IPS DF 6.9 (cell line): Measurements from ENCODE around the gene KLHL29.

Experiments
- DNase-seq: peaks from one replicate; pipeline ENCODE4 v3.0.0-alpha.2; 2013; ENCODE audit warnings: low read depth, low spot score
- H3K27ac ChIP-seq: one replicate; pipeline ENCODE4 v1.5.1; 2013; ENCODE audit warnings: low read length, control low read depth
- H3K27me3 ChIP-seq: 2 replicates; pipeline ENCODE4 v1.6.1; 2013; ENCODE audit warnings: mild to moderate bottlenecking, low read length; ENCODE audit not compliant: control insufficient read depth, insufficient read depth
- H3K36me3 ChIP-seq: 2 replicates; pipeline ENCODE4 v1.6.1; 2013; ENCODE audit warnings: low read length; ENCODE audit not compliant: control insufficient read depth, insufficient read depth
- H3K4me1 ChIP-seq: 2 replicates; pipeline ENCODE4 v1.6.1; 2013; ENCODE audit warnings: low read length; ENCODE audit not compliant: control insufficient read depth, insufficient read depth
- H3K4me3 ChIP-seq: 2 replicates; pipeline ENCODE4 v1.5.1; 2013; ENCODE audit warnings: mild to moderate bottlenecking, low read length
- H3K9me3 ChIP-seq: 2 replicates; pipeline ENCODE4 v1.6.1; 2013; ENCODE audit warnings: low read length, inconsistent platforms; ENCODE audit not compliant: control insufficient read depth, insufficient read depth
- WGBS: extraction: QIAGEN DNeasy Blood & Tissue Kit; methylation state at CpG from one replicate; pipeline ENCODE4 v1.1.7; 2013; ENCODE audit warnings: mixed read lengths, missing lambda C conversion rate; ENCODE audit not compliant: insufficient read length, insufficient coverage; 5-methylcytosine and 5-hydroxymethylcytosine counted together

Gene KLHL29

DNA sequence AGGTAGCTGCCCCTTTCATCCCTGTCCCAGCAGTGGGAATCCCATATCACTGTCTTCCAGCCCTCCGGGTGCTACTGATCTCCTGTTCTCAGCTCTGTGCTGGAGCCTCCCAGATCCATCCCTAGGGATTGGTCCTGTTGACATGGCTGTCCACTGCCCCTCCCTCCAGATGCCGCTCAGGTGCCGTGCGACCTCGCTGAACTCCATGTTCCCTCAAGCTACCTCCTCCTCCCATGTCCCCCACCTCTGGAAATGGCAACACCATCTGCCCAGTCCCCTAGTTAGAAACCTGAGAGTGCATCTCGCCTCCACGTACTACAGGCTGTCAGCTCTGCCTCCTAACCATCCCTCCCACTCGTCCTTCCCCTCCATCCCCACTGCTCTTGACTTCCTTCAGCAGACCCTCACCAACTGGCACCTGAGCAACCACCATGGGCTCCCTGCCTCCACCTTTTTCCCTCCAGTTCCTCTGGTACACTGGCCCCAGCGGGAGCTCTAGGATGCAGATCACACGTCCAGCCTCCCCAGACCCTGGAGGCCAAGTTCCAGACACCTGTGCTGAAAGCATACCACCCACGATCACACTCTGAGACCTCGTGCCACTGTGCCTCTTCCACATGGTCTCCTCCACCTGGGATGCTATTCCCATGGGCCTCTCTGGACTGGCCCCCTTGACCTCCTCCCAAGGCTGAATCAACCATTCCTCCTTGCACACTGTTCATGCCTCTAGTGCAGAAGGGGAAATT, 106.8 kb downstream of the KLHL29 start:
- no CpG with 5 or more reads among the region's 12 CpGs for WGBS
- H3K4me3 ChIP-seq = no peak overlapping the region
- peaks cover 6% of the 10 kb centered on the region for H3K4me1 ChIP-seq
- no peak overlapping the region for H3K27ac ChIP-seq
- DNase-seq = no peak
- H3K36me3 ChIP-seq = no peaks in the 10 kb centered on the region; the same call in 1 of the 2 replicates
- no peaks in the 10 kb centered on the region for H3K9me3 ChIP-seq
- no peaks in the 10 kb centered on the region for H3K27me3 ChIP-seq

DNA sequence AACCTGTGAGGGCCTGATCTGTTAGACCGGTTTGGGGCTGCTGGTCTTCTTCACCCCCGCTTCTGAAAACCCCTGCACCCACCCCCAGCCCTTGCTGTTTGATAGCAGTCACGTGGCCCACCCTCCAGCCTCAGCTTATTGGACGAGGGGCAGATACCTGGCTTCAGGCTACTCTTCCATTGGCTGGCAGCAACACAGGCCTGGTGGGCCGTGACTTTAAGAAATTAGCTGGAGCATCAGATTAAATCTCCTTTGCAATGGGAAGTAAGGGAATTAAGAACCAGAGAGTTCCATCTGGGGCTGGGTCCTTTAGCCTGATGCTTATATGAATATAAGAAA, 107.3 kb downstream of the KLHL29 start:
- DNase-seq = no peak
- Histone ChIP-seq H3K4me3 (no peak overlapping the region), H3K9me3 (no peaks in the 10 kb centered on the region), H3K4me1 (peaks cover 7% of the 10 kb centered on the region), H3K36me3 (no peaks in the 10 kb centered on the region; the same call in 1 of the 2 replicates), H3K27me3 (no peaks in the 10 kb centered on the region), H3K27ac (no peak overlapping the region)
- WGBS = no CpG with 5 or more reads among the region's 5 CpGs

DNA sequence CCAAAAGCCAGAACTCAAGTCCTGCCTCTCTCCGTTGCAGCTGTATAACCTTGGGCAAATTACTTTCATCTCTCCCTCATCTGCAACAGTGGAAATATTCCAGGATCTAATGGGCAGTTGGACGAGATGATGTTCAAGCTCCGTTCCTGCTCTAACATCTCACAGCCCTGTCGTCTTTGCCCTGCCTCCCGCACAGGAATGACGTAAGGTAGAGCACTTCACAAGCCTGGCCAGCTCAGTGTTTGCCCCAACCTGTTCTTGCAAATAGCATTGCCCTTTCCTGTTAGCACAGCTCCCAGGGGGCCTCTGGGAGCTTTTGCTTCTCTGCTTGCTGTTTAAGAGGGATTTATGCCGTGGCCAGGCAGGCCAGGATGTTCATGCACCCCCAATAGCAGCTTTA, 107.9 kb downstream of the KLHL29 start:
- no peaks in the 10 kb centered on the region for H3K9me3 ChIP-seq
- H3K27ac ChIP-seq = no peak overlapping the region
- no CpG with 5 or more reads among the region's 7 CpGs for WGBS
- H3K4me1 ChIP-seq = peaks cover 8% of the 10 kb centered on the region
- DNase-seq = no peak
- H3K27me3 ChIP-seq = no peaks in the 10 kb centered on the region
- no peak overlapping the region for H3K4me3 ChIP-seq
- H3K36me3 ChIP-seq = no peaks in the 10 kb centered on the region; the same call in 1 of the 2 replicates

DNA sequence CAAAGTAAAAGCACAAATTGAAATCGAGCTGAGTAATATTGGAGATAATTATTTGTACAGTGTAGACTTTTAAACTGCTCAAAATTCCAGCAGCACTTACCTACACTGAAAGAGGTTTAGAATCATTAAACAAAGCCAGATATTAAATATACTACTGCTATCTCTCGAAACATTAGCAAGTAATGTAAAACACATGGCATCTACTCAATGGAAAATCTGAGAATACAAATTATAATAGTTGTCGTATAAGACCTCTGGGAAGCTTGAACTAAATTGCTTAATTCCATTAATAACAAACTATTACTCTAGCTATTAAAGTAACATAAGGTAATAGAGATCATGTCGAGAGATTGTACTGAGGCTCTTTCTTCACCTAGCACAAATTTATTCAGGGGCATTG, 108.9 kb downstream of the KLHL29 start:
- Histone ChIP-seq H3K4me3 (no peak overlapping the region), H3K27me3 (no peaks in the 10 kb centered on the region), H3K4me1 (peaks cover 10% of the 10 kb centered on the region), H3K9me3 (no peaks in the 10 kb centered on the region), H3K36me3 (no peaks in the 10 kb centered on the region; the same call in 1 of the 2 replicates), H3K27ac (no peak overlapping the region)
- WGBS = no CpG with 5 or more reads among the region's 4 CpGs
- DNase-seq = no peak

DNA sequence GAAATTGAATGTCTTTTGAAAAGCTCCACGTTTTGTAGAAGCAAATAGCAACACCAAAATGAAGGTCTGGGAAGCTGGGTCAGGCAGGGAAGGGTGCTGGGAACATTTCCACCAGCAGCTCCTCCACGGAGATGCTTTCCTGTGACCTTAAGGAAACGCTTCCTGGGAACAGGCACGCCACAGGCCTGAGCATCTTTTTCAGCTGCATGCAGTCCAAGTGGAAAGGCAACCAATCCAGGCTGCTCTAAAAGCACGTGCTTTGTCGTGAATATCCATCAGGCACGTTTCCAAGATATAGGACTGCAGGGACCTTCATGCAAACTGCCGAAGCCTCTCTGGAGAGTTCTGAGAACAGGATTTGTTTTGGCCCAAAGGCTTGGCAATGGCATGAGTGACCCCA, 109.3 kb downstream of the KLHL29 start:
- Histone ChIP-seq H3K27me3 (no peaks in the 10 kb centered on the region), H3K4me1 (peaks cover 10% of the 10 kb centered on the region), H3K36me3 (no peaks in the 10 kb centered on the region; the same call in 1 of the 2 replicates), H3K9me3 (no peaks in the 10 kb centered on the region), H3K4me3 (no peak overlapping the region), H3K27ac (no peak overlapping the region)
- no peak for DNase-seq
- no CpG with 5 or more reads among the region's 8 CpGs for WGBS

DNA sequence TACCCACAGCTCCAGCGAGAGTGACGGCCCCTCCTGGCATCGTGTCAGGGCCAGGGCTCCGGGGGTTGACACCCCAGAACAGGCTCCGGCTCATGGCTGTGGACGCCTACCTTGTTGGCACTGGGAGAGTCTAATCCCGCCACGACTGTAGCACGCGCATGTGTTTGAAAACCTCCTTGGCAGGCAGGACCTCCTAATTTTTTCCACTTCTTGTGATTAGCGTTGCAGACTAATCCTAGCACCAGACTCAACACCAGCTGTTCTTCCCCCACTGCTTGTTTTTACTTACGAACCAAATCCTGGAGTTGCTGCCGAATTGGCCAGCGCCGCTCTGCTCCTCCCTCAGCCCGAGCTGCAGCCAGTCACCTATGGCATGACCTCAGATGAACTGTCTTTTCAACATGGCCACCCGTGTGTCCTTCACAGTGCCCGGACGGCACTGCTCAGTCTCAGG, 110.7 kb downstream of the KLHL29 start:
- no peak for DNase-seq
- Histone ChIP-seq H3K9me3 (no peaks in the 10 kb centered on the region), H3K27me3 (no peaks in the 10 kb centered on the region), H3K4me3 (no peak overlapping the region), H3K4me1 (peaks cover 7% of the 10 kb centered on the region), H3K36me3 (no peaks in the 10 kb centered on the region; the same call in 1 of the 2 replicates), H3K27ac (no peak overlapping the region)
- no CpG with 5 or more reads among the region's 19 CpGs for WGBS

DNA sequence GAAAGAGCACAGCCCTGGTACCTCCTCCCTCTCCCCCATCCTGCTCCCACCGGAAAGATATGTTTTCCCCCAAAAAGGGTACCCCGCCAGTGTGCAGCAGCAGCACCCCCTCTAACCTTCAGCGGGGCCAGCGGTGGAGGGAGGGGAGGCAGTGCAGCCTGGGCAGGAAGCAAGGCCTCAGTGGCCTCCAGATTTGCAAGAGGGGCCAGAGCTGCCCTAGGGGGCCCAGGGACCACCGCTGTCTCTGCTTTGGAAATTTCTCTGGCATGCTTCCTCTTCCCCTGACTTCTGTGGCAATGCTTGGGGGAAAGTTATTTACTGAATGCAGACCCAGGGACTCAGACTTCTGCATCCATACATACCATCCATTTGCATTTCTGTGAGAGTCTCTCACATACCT, 111.5 kb downstream of the KLHL29 start:
- H3K4me3 ChIP-seq = no peak overlapping the region
- H3K9me3 ChIP-seq = no peaks in the 10 kb centered on the region
- no peak overlapping the region for H3K27ac ChIP-seq
- no peaks in the 10 kb centered on the region; the same call in 1 of the 2 replicates for H3K36me3 ChIP-seq
- no CpG with 5 or more reads among the region's 5 CpGs for WGBS
- H3K4me1 ChIP-seq = peaks cover 7% of the 10 kb centered on the region
- no peak for DNase-seq
- H3K27me3 ChIP-seq = no peaks in the 10 kb centered on the region

DNA sequence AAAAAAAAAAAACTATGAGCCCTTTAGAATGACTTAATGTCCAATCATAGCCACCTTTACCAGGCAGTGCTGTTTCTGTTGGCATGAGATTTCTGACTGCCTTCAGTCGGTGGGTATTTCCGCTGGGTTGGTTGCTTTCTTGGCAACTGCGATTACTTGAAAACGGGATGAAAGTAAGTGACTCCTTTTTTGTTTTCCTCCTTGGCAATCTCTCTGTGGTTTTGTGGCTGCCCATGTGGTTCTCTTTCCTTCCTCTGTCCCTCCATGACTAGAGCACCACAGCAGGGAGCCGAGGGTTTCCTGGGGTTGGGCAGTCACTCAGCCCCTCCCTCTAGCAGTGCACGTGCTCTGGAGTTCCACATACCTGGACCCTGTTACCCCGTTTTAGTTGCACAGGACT, 112.1 kb downstream of the KLHL29 start:
- no peak for DNase-seq
- no peaks in the 10 kb centered on the region for H3K27me3 ChIP-seq
- H3K36me3 ChIP-seq = no peaks in the 10 kb centered on the region; the same call in 1 of the 2 replicates
- no peak overlapping the region for H3K4me3 ChIP-seq
- peaks cover 7% of the 10 kb centered on the region for H3K4me1 ChIP-seq
- no peak overlapping the region for H3K27ac ChIP-seq
- no CpG with 5 or more reads among the region's 7 CpGs for WGBS
- no peaks in the 10 kb centered on the region for H3K9me3 ChIP-seq

DNA sequence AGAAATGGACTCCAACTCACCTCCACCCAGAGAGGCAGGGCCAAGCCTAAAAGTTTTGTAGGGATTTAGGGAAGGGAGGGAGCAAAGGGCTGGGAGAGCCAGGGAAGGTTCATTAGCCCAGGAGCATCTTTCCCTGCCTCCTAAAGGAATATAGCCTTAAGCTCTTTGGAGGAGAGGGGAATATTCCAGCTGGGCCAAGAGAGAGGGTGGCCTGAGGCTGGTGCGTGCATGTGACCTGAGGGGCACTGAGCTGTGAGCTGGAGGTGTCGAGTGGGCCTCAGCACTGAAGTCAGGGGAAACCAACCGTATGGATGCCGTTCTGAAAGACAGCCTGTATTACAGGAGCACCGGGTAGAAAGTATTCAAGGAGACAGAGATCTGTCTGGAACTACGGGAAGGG, 112.6 kb downstream of the KLHL29 start:
- no peak overlapping the region for H3K27ac ChIP-seq
- no peak overlapping the region for H3K4me3 ChIP-seq
- peaks cover 7% of the 10 kb centered on the region for H3K4me1 ChIP-seq
- no peaks in the 10 kb centered on the region; the same call in 1 of the 2 replicates for H3K36me3 ChIP-seq
- H3K27me3 ChIP-seq = no peaks in the 10 kb centered on the region
- H3K9me3 ChIP-seq = no peaks in the 10 kb centered on the region
- no CpG with 5 or more reads among the region's 6 CpGs for WGBS
- DNase-seq = no peak

DNA sequence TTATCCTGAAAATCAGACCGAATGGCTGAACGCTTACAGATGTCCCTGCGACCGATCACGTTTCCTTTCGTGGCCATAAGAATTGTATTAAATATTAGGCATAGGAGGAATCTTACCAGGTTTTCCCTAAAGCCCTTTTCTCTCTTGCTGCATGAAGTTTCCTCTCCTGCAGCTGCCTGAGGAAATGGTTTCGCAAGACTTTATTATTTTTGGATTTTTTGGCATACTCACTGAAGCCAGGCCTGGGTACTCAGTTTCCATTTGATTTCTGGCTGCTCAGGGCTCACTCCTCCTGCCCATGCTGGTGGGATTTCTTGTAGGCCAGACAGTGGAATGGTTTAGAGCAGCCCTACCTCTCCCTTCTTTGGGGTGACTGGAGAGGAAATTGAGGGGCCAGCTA, 114.0 kb downstream of the KLHL29 start:
- H3K4me1 ChIP-seq = peaks cover 7% of the 10 kb centered on the region
- WGBS = no CpG with 5 or more reads among the region's 7 CpGs
- DNase-seq = no peak
- no peak overlapping the region for H3K27ac ChIP-seq
- H3K27me3 ChIP-seq = no peaks in the 10 kb centered on the region
- H3K9me3 ChIP-seq = no peaks in the 10 kb centered on the region
- H3K4me3 ChIP-seq = no peak overlapping the region
- H3K36me3 ChIP-seq = no peaks in the 10 kb centered on the region; the same call in 1 of the 2 replicates

DNA sequence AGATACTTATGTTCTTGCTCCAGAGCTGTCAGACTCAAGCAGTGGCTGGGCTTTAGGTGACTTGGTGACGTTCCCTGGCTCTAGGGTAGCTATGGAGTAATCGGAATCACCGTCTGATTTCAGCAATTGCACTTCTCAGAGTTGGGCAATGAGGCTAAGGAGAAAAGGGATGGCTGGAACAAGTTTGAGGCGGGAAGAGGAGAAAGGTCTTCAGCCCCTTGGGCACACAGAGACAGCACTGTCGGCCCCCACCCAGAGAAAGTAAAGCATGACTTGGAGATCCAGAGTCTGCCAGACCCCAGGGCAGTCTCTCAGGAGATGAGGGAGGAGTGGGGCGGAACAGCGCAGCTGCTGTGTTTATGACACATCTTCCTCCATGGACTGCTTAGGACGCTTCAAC, 114.5 kb downstream of the KLHL29 start:
- H3K9me3 ChIP-seq = no peaks in the 10 kb centered on the region
- no peak overlapping the region for H3K4me3 ChIP-seq
- no peak for DNase-seq
- H3K36me3 ChIP-seq = no peaks in the 10 kb centered on the region; the same call in 1 of the 2 replicates
- H3K4me1 ChIP-seq = peaks cover 7% of the 10 kb centered on the region
- no peak overlapping the region for H3K27ac ChIP-seq
- no CpG with 5 or more reads among the region's 8 CpGs for WGBS
- no peaks in the 10 kb centered on the region for H3K27me3 ChIP-seq
